ENCODE data around the gene RELT.
"Not testable (repeated sequence)": the region's sequence is repeated elsewhere in the genome, so short reads cannot be mapped to it uniquely, and the experiment has no call there.

RELT gene

DNA sequence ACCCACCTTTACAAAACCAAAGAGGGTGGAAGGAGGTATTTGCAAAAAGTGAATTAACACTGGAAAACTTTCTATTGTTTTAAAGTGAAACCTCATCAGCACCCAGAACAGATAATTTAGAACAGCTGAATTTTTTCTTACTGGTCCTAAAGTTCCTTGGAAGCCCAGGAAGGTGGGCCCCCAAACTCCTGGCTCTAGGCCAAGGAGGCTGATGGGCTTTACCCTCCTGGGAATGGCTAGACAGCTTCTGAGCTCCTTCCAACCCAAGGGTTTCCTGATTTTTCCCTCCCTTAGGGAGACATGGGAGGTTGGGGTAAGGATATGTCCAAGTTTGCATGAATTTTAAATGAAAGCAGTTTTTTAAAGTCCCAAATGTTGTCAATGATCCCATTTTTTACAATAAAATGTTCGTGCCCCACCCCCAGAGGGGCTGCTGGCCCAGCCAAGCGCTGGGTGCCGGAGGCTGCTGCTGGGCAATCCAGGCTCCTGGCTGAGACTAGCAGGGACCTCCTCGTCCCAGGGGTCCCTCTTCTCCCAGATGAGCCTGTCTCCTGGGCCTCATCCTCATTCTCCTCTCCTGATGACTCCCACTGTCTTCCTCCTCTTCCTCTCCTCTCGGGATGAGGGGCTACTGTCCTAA lies 28.4 kb downstream of the RELT start:
- DNase-seq, result no peak

DNA sequence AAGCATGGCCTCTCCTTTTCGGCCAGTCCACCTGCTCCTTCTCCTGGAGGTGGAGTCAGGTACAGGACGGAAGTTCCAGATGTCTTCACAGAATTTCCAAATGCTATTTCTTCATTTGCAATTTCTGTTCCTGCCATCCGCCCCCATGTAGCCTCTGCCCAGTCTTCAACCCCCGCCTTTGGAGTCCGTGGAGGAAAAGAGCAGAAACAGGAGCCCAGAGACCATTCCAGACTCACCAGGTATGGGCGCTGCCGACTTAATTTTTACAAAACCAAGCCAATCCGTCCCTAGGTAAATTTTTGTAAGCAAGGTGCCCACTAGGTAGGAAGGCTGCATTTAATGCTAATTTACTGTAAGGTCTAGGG lies 28.9 kb downstream of the RELT start:
- no peak for DNase-seq

DNA sequence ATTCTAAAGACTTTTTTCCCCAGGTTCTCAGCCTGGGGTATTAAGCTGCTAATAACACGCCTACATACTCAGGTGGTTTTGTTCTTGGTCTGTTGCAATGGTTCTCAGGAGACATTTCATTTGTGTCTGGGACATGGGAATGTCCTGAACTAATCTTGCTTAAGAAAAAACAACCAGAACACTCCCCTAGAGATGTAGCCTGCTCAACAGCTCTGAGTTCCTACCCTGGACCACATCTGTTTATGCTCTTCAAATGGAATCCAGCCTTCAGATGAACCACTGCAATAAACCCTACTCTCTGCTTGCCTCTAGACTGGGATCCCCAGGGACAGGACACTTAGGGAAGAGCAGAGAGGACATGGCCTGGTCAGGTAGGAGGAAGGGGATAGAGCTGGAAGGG lies 29.9 kb downstream of the RELT start:
- DNase-seq, result no peak

DNA sequence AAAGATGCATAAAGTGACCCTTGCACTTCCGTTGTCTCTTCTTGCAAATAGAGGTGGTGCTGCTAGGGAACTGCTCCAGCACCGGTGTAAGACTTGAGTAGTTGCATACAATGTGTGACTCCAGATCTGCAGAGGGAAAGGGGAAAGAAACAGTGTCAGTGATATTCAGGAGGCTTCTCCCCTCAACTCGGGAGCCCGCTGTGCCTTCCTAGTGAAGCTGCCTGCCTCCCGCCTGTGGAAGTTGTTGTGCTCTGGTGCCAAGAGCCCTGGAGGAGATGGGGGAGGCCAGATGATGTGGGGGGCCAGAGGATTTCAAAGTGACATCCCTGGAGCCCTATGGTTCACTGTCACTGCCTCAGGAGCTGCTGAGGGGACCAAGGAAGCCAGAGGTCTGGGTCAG lies 30.4 kb downstream of the RELT start:
- no peak for DNase-seq

DNA sequence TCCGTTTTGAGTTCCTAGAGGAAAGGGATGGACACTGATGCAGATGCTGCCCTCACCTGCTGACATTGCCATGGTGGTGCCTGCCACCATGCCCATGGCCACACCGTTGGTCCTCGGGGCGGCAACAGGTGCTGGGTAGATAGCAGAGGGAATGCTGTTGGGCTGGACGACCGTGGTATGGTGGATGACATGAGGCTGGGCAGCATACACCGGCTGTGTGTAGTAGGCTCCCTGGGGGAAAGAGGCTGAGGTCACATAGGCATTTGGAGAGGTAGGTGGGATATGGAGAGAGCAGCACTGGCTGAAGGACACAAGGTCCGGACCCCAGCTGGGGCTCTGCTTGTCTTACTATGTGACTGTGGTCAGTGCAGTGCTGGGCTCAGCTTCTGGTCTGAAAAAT lies 33.2 kb downstream of the RELT start:
- DNase-seq, result no peak

DNA sequence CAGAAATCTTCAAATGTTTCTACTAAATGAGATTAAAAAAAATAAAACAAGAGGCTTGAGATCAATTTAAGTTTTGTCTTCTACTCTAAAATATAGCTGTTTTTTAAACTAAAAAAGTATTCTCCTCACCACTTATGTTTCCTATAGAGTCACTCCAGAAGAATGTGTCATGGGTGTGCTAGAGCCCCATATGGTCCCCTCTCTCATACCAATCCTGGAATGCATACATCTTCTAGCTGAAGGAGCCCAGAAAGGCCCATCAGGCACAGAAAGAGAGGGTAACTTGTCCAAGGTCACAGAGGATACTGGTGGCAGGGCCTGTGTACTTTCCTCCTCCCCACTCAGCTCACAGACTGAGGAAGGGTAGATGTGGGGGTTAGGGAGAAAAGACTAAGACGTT lies 34.4 kb downstream of the RELT start:
- no peak for DNase-seq

DNA sequence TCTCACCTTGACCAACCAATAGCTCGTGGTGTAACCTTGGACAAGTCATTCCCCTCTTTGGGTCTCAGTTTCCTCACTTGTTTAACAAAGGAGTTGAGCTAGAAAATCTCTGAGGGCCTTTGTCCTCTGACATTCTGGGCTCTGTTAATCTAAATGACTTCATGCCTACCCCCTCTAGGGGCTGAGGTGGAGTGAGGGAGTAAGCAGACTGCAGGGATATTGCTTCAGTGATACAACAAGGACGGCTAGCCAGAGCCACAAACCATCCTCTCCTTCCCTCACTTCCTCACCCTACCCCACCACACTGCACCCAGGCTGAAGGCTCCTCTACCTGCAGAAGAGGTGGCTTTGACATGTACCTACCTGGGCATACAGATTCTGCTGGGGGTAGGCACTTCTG lies 34.8 kb downstream of the RELT start:
- DNase-seq, result no peak

DNA sequence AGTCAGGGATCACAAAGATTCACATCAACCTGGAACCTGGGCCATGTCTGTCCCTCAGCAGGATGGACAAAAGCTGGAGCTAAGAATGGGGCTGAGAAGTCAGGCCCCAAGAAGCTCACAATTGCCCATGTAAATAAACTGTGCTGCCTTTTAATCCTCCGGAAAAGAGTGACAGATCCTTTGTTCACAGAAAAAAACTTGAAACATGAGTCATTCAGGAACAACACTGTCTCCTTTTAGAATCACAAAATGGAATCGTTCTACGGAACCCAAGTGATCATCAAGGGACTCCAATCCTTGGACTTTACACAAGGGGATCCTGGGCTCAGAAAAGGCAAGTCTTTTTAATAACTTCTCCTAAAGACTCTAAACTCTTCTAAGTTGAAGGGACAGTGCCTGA lies 36.1 kb downstream of the RELT start:
- DNase-seq, result no peak

DNA sequence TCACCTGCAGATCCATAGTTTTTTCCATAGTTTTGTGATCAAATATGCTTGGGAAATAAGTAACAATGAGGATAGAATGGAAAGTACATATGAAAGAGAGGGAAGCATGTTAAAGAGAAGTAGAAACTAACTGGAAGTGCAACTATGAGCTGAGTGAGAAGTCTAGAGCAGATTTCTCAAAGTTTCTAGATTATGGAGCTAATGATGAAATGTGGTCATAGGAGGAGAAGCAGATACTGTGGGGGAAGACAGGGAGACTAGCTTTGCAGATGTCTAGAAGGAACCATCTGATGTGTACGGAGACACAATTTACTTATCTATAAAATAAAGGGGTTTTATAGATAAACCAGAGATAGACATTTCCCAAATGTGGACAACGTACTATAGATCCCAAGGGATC lies 37.1 kb downstream of the RELT start:
- no peak for DNase-seq

DNA sequence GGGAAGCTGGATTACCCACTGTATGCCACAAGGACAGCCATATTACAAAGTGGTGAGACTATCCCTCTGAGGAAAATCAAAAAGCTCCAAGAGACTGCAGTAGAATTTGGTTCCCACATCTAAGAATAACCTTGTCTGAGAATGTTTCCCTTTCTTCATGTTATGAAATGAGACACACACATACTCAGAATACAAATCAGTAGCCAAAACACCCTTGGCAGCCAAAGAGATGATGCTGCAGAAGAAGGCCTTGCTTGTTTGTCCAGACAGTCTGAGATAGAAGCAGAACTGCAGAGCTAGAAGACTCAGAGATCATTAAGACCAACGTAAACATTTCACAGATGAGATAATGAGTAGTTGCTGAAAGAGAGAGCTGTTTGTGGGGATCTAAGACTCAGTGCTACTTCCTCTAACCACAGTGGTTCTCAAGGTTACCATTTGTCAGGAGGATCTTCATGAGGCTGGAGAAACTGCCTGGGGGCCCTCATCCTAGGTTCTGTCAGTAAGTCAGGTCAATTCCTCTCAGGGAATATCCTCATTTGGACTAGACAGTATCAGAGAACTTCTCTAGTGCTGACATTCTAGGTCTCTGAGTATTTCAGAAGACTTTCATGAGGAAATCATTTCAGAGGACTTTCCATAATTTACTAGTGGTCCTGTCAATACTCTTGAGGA lies 38.9 kb downstream of the RELT start:
- DNase-seq, result no peak

DNA sequence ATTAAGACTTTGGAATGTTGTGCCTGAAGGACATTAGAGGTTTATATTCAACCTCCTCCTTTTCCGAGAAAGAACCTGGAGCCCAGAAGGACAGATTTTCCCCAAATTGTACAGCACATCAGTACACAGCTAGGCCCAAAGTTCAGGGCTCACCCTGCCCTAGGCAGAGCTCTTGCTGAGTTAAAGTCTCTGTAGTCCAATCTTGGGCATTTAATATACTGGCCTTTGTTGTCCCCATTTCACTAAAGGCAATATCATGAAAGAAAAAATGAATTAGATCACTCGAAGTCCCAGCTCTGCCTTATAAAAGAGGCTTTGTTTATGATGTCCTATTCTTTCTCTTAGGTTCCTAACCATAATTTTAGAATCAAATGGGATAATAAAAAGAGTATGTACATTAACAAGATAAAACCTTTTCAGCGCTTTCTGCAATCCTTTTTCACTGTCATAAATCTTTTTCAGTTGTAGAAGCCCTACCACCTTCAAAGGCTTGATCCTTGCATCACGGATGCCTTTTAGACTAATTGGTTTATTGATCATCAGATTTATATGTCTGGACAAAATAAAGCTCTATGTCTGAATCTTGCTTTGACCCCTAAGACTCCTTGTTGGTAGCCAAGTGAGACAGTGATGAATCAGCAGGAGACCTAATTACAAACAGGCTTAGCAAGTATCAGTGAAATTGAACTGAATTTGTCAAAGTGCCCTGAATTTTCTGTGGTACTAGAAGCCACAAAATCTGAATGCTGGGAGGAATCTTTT lies 39.8 kb downstream of the RELT start:
- no peak for DNase-seq

DNA sequence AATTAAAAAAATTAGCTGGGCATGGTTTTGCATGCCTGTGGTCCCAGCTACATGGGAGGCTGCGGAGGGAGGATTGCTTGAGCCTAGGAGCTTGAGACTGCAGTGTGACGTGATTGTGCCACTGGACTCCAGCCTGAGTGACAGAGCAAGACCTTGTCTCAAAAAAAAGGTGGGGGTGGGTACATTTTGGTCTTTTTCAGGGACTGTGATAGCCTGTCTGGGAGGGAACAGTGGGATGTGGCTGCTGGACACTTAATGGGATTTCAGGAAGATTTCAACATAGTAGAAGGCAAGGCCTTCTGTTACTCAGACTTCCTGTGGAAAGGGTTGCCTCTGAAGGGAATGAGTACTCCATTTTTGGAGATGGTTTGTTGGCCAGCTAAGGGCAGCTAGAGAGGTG lies 40.6 kb downstream of the RELT start:
- no peak for DNase-seq

DNA sequence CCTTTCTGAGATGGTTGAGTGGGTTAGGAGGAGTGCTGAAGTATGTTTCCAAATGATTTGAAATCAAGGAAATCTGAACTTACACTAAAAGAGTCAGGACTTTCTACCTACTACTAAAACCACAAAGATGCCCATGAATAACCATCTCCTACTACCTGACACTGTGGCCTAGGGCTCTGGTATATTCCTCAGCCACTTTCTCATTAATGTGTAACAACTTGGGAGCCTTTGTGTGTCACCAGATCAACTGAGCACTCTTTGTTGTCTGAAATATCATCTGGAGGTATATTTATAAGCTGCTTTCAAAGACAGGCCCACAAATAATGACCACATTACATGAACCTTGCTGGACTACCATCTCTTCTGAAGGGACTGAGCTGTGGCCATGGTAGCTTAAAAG lies 43.9 kb downstream of the RELT start:
- no peak for DNase-seq

DNA sequence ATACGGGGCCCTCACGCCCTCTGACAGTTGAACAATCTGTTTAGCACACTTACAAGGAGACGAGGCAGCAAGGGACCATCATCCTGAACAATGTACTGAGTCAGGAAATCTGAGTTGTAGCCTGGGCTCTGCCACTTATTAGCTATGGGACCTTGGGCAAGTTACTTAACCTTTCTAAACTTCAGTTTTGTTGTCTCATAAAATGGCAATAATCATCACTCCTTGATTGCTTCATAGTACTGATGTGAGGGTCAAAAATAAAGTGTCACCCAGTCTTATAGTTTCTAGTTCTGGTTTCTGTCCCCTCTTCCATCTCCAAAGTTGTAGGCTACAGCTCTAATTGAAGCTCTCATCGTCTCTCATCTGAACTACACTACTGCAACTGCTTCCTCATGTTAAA lies 46.7 kb downstream of the RELT start:
- no peak for DNase-seq

DNA sequence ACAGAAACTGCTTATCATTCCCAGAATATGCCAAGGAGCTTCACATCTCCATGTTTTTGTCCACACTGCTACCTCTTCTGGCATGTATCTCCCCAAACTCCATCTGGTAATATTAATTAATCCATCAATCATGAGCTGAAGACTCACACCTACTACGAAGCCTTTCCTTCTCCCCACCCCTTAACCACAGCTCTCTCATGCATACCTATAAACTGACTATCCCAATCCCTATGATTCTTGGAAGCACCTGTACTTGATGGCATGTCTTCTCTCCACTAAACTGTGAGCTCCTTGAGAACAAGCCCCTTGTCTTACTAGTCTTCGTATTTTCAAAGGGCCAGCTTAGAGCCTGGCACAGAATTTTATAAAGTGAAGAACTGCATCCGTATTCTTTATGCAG lies 47.3 kb downstream of the RELT start:
- no peak for DNase-seq

DNA sequence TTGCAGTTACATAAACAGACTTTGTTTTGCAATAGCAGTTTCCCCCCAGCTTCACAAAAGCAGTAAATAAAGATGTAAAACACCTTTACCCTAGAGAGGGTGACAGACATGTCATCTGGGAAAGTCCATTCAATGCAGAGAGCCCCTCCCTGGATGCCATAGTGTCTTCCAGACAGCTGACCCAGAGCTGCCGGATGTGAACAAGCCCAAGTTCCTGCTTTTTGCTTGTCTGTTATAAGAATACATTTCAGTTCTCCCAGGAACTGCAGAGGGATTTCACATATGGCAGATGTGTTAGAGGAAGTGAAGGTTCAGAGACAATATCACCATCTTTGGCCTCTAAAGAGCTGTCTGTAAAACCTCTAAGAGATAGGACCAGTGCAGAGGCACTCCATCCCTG lies 48.9 kb downstream of the RELT start:
- DNase-seq, result no peak

DNA sequence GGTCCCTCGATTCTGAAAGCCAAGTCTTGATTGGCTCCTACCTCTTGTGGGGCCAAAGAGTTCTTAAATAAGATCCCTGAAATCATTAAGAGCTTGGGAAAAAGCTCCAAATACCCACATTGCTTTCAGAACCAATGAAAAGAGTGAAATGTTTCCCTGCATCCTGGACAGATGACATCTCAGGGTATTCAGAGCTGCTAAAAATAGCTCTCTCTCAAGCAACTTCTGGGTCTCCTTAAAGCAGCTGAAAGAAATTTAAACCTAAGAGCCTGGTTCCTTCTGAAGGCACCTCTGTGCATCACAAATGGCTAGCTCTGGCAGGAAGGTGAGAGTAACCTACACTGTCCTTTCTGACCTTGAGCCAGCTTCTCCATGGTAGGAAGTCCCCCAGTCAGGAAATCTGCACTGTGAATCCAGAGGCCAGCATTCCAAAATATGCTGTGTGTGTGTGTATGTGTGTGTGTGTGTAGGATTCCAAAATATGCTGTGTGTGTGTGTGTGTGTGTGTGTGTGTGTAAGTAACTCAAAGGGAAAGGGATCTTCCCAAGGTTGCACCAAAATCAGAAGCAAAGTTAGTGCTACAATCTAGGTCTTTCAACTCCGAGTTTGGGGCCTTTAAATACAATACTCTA lies 50.1 kb downstream of the RELT start:
- no peak for DNase-seq

DNA sequence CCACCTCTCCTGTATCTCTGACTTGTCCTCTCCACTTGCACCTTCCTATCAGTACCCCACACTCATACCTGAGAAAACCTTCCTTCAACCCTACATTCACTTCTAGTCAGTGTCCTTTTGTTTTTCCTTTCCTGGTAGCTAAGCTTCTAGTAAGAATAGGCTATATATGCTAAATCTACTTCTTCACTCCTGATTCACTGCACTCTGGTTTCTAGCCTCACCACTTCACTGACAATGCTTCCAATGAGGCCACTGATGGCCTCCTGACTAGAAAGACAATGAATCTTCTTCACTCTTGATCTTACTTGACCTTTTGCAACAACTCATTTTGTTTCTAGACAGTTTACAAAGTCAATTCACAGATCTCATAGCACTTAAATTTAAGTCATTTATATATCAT lies 52.0 kb downstream of the RELT start:
- DNase-seq, result no peak

DNA sequence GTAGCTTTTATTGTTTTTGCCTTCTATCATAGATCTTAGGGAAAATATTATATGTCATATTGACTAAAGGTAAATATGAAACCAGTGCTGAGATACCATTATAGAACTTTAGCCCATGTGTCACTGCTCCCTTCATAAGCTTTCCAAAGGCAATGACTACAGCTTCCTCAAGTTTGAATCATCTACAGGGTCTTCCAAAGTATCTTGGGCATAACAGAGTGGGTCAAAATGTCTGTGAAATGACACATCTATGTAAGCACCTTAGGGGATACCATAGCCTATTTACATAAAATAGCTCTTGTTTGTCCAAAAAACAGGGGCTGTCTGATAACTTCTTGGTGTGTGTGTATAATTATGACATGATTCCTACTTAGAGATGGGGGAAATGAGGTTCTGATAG lies 52.5 kb downstream of the RELT start:
- no peak for DNase-seq

DNA sequence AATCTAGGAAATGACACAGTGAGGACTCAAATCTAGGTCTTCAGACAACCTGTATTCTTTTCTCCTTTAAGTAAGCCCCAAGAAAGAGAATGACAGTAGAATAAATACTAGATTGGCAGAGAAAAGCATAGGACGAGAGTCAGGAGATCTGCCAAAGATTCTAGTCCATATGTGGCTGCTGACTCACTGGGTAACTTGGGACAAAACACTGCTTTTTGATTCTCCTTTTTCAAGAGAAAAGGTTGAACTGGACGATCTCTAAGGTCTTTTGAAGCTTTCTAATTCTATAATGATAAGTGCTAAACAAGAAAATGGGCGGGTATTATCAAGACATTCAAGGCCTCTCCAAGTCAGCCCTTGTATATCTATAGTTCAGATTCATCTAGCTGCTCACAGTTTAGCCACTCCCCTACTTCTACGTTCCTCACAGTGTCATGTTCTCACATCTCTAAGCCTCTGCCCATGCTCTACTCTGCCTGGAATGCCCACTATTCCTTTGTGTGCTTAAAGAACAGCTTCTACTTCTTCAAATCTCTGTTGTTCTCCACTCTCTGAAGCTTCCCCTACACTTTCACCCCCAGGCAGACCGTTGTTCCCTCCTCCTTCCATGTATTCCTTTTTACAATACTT lies 53.0 kb downstream of the RELT start:
- no peak for DNase-seq

DNA sequence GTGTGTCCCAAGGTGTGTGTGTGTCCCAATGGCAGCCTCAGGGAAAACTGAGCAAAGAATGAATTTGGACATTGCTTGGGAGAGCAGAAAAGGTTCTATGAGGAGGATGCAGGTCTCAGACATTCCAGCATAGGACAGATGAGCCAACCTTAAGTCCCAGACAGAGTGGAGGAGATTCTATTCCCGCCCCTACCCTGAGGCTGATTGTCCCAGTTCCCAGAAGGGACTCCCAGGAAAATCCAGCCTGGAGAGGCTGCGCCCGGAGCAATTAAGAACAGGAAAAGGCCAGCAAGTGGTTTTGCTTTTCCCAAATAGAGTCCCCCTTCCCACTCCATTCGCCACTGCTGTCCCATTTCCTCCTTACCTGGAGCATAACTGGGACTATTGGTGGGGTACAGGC lies 54.1 kb downstream of the RELT start:
- no peak for DNase-seq

DNA sequence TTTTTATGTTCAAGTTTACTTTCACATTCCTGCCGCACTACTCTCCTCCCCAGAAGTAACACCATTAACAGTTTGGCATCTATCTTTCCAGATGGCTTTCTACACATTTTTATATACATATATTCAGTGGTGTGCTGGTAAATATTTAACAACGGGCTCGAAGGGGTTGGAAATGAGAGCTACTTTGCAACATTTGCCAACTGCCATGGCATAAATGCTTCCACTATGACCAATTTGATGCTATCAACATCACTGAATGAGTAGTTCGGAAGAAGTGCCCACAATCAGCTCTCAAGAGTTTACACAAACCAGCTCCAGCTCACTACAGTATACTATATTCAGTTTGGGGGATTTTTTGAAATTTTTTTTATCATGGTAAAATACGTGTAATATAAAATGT lies 55.2 kb downstream of the RELT start:
- DNase-seq, result no peak

DNA sequence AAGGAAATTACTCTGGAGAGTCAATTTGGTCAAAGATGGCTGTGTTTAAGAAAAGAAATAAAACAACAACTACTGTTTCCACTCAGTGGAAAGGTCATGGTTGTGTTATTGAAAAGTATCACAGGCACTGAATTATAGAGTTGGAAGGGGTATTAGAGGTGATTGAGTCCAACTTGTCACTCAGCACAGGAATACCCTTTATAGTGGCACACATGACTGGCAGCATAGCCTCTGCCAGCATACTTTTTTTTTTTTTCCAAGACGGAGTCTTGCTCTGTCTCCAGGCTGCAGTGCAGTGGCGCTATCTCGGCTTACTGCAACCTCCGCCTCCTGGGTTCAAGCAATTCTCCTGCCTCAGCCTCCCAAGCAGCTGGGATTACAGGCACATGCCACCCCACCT lies 60.7 kb downstream of the RELT start:
- not testable (repeated sequence) for DNase-seq
